ENCODE results near the gene ZBTB33.

Gene ZBTB33, protein sequence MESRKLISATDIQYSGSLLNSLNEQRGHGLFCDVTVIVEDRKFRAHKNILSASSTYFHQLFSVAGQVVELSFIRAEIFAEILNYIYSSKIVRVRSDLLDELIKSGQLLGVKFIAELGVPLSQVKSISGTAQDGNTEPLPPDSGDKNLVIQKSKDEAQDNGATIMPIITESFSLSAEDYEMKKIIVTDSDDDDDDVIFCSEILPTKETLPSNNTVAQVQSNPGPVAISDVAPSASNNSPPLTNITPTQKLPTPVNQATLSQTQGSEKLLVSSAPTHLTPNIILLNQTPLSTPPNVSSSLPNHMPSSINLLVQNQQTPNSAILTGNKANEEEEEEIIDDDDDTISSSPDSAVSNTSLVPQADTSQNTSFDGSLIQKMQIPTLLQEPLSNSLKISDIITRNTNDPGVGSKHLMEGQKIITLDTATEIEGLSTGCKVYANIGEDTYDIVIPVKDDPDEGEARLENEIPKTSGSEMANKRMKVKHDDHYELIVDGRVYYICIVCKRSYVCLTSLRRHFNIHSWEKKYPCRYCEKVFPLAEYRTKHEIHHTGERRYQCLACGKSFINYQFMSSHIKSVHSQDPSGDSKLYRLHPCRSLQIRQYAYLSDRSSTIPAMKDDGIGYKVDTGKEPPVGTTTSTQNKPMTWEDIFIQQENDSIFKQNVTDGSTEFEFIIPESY

GRCh38 chrX:120250522-120251271 is at the start of gene ZBTB33:
ZBTB33 (plus strand) TSS chrX:120250812; CDS start chrX:120253416, 2,604 bp downstream.
- peak; percentile 0 to 89 (median 76) for DNase-seq

- DNase-seq = no peak
Measured at GRCh38 chrX:120200851-120201250, 49.8 kb upstream of the ZBTB33 start.

DNA sequence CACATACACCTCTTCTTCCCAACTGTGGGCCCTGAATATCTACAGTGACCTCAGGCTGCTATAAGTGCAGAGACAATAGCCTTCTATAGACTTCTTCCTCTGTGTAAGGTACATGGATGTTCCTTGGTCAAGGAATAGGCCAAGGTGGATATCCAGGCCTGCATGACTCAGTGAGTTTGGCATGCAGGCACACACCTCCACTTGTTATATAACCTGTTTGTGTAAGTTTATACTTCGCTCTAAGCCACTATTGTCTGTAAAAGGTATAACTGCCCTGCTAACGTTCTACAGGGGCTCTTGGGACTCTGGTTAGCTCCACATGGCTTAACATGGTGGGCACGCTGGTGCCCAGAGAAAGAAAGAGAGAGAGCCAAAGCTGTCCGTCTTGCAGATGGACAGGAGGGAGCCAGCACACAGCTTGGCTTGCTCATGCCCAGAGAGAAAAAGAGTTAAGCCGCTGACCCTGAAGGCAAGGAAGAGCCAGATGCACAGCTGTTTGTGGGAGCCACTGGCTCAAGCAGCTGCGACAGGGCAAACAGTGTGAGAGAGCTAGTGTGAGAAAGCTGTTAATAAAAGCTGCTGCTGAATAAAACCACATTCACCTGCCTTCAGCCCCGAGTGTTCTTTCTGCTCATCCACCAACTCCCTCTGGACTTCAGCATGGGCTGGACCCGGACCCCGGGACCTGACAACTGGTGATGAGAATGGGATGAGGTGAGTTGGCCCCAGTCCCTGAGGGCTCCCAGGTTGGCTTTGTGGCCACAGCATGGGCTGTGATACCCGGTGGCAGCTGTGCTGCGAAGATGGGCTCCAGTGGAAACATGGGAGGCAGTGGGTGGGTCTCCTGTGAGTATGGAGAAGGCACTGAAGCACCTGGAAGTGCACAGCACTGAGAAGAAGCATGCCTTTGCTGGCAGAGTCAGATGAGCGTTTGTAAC is 44.5 kb upstream of the ZBTB33 start:
- no peak for DNase-seq

DNA sequence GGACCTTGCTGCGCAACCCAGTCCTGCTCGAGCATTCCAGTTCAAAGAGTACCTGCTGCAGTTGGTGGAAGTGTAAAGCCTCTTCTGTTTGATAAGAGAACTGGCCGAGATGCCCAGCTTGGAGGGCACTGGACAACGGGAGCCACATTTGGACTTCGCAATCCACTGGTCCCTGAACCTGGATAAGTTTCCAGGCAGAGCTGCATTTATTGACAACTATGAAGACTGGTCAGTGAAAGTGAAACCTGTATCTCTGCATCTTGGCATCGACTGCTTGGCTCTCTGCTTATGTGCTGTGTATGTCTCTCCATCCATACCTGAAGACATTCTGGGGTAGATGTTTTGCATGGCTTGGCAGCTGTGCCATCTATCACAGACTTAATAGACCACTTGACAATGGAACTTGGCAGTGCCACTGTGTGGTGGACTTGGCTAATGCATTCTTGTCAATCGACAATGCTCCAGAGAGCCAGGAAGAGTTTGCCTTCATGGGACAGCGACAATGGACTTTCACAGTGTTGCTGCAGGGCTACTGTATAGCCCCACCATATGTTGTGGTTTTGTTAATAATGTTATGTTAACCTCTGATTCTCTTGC is 43.5 kb upstream of the ZBTB33 start:
- DNase-seq = peak in 1 of 58 donors; percentile 2

DNA sequence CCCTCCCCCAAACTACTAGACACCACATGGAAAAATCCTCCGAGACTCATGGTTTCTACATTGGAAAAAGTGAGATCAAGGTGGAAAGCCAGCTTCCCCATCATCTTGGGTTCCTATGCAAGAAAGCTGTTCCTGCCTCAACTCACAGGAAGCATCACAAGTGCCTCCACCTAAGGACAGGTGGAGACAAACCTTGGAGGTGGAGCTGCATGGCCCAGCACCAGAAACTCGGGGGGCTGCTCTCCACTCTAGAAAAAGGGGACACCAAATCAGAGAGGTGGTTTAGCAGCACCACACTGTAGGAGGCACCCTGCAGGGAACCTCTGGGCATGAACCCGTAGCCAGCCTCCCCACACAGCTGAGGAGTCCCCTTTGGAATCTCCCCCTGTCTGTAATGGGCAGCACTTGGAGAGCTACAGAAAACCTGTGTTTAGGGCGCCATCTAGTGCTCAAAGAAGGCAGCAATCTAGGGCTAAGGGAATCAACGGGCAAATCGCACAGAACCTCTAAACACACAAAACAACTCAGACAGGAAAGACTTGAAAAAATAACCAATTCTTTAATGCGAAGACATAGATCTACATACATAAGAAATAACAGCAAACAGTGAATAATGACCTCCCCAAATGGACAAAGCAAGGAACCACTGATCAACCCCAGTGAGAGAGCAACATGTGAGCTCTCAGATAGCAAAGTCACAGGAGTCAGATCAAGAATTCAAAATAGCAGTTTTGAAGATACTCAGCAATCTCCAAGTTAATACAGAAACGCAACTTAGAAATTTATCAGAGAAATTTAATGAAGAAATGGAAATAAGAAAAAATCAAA is 37.0 kb upstream of the ZBTB33 start:
- peak in 38 of 58 donors; percentile 0 to 58 (median 9) for DNase-seq

DNA sequence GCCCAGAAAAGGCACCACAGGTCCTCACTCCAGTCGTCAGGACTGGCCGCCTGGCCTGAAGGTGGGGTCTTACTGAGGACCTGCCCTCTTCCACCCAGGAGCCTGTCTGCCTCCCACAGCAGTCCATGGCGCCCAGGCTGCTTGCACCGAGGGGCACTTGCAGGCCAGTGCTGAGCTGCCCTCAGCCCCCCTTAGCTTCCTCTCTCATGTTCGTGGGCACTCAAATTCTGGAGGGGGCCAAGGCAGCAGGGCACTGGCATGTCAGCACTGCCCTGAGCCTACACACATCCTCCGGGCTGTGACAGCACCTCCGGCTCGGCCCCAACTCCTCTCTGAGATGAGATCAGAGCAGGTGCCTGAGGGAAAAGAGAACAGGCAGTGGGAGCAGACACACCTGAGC is 27.2 kb upstream of the ZBTB33 start:
- no peak for DNase-seq

GRCh38 chrX:120224388-120224787 is 26.2 kb upstream of the ZBTB33 start:
- no peak for DNase-seq

DNA sequence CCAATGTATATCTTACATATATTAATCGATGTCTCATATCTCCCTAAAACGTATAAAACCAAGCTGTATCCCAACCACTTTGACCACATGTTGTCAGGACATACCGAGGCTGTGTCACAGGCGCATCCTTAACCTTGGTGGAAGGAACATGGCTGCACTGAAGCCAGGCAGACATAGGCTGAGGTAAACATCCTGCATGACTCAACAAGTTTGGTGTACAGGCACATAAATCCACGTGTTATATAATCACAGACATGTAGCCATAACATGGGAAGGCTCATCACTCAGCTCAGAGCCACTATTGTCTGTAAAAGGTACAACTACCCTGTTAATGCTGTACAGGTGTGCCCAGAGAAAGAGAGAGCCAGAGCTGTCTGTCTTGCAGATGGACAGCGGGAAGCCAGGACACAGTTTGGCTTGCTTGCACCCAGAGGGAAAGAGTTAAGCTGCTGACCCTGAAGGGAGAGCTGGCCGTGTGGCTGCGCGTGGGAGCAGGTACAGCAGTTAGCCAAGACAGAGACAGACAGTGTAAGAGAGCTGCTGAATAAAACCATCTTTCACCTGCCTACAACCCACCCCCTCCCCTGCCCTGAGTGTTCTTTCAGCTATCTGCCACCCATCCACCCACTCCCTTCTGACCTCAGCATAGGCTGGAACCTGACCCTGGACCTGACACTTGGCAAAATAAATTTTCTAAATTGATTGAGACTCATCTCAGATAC is 22.3 kb upstream of the ZBTB33 start:
- DNase-seq = no peak

DNA sequence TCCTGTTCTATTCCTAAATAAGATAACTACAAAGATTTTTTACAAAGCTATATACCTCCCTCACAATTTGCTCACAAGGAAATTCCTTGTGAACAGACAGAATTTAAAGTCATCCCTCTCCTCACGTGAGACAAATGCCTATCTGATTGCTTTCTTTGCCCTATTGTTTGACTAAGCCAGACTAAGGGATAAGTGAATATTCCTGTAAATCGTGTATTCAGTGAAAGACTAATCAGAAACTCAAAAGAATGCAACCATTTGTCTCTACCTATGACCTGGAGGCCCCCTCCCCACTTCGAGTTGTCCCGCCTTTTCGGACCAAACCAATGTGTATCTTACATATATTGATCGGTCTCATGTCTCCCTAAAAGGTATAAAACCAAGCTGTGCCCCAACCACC is 15.3 kb upstream of the ZBTB33 start:
- no peak for DNase-seq

DNA sequence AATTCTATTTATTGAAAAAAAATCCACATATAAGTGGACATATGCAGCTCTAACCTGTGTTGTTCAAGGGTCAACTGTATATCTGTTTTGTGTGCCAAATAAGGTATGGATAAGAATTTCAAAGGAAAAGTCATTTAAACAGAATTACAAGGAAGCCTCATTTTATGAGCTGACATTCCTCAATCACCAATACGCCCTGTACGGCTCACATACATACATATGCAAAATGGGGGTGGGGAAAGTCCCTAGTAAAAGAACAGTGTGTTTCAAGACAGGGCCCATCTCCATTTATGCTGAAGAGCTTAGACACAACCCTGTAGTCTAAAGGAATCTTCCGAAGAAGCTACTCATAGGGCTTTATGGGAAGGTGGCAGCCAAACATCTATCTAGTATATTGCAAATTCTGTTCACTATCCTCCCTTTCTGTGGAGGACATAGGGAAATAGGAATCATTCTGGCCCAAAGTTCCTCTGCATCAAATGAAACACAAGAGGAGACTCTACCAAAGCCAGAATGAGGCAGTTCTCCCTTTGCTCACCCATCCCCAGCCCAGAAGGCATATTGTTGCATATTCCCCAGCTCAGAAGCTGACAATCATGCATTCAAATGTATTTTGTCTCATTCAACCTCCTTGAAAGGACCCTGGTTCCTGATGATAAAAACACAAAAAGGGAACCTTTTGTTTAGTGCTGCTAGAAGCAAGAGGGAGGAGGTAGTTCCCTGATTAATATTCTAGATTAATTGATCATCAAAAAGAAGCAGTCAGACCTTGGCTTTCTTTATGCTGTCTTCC is 13.7 kb upstream of the ZBTB33 start:
- DNase-seq = no peak

DNA sequence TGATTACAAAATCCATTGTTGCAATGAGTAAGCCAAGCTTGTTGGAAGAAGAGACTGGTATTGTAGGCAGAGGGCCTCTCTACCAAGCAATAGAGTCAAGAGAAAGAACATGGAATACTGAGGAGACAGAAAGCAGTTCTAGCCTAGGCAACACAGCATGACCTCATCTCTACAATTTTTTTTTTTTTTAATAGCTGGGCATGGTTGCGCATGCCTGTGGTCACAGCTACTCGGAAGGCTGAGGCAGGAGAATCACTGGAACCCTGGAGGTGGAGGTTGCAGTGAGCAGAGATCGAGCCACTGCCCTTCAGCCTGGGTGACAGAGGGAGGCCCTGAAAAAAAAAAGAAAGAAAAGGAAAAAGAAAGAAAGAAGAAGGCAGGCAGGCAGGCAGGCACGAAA is 11.7 kb upstream of the ZBTB33 start:
- no peak for DNase-seq

GRCh38 chrX:120242813-120243212 is 7.8 kb upstream of the ZBTB33 start:
- no peak for DNase-seq

DNA sequence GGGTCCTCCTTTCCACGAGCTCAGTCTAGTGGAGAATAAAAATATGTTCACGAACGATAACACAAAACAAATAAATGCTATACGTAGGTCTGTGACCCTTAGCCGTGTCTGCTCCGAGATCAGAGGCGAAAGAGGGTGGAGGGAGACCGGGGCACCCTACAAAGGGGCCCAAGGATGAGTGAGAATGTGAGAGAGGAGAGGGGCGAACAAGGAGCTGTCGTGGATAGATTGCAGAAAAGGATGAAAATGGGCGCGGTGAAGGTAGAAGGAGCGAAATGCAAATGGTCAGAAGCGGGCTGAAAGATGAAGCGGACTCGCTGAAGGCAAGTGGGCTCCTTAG is 6.2 kb upstream of the ZBTB33 start:
- DNase-seq = peak in 1 of 58 donors; percentile 42

DNA sequence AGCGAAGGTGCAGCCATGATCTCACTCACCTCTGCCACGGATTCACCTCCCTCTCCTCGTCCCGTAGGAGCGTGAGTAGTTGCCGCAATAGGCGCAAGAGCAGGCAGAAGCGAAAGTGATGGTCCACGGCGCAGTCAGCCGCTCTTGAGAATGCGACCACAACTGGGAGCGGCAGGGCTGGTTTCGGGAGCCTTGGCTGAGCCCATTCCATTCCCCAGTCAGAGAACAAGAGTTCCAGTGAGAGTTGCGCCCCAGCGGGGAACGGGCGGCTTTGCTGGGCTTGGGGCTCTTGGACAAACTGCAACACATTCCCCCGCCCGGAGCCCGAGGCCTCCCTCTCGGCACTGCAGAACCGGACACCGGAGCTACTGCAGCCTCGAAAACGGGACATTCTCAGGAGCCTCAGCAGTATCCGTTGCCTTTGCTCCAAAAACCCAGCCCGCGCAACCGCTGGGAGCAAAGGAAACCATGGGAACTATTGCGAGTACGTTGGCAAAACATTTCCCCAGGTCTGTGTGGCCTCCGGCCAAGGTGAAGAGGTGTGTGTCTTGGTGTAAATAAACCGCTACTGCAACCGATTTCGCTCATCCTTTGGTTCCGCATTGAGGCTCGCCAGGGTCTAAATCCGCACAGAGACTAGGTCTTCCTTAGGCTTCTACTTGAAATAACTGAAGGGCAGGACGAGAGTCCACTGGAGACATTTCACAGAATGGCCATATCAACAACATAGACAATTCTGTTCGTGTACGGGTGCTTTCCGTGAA is 5.7 kb upstream of the ZBTB33 start:
- peak in 57 of 58 donors; percentile 2 to 72 (median 40) for DNase-seq

DNA sequence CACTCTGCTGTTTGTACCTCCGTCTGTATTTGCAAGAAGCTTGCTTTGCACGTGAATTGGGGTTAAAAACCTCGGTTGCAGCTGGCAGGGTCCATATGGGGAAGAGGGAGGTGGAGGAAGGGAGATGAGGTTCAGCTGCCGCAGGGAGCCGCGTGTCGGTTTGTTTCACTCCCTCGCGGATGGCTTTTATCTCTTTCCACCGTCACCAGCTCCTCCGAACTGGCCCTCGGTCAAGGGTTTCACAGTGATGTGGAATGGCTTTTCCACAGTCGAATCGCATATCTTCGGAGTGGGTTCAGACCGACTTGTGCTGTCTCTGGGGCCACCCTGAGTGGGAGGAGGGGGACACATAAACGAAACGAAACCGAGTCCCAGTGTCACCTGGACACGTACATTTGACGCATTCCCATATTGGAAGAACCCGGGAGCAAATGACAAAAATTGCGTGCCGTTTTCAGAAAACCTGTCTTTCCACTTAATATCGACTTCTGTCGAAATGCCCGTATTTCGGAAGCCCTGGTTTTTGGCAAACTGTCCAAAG is 929 bp downstream of the ZBTB33 start:
- DNase-seq = peak in 34 of 58 donors; percentile 0 to 33 (median 8)

- DNase-seq = peak in 1 of 58 donors; percentile 3
Measured at GRCh38 chrX:120253784-120254183, 3.2 kb downstream of the ZBTB33 start.

DNA sequence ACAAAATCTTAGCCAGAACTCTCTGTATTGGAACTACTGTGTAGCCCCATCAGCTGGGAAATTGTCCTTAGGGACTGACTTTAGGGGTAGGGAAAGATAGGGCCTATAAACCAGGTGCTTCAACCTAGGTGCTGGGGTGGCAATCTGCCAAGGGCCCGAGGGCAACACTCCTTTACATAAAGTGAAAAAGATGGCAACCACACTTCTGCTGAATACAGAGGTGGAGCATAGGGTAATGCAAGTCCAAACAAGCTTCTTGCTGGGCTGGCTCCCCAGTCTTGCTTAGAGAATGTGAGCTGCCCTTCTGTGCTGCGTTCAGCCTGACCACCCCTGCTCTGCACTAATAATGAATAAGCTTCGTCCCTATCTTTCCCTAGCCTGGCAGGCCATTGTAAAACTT is 9.8 kb downstream of the ZBTB33 start:
- DNase-seq = no peak
